ENCODE measurements around the gene LIMS2.

Gene LIMS2

GRCh38 chr2:127675331-127676261 lies at the start of gene LIMS2:
Gene LIMS2 (minus strand): TSS chr2:127675530. CDS start chr2:127675024, 506 bp downstream.
- peak; percentile 13 for ATAC-seq
- Mint-ChIP-seq H3K36me3 (no peaks in the 10 kb centered on the region), H3K9me3 (no peaks in the 10 kb centered on the region), H3K4me3 (peak within 1 kb of the TSS; percentile 78), H3K4me1 (peaks cover 17% of the 10 kb centered on the region), H3K27me3 (peaks cover 63% of the 10 kb centered on the region), H3K27ac (peak within 1 kb of the TSS; percentile 42)

- no peak for ATAC-seq
- Mint-ChIP-seq H3K27ac (no peak overlapping the region), H3K36me3 (peaks cover 67% of the 10 kb centered on the region)
Measured at GRCh38 chr2:127722807-127723206, 47.5 kb upstream of the LIMS2 start.

GRCh38 chr2:127721978-127722355 lies 46.6 kb upstream of the LIMS2 start:
- H3K27ac Mint-ChIP-seq = no peak overlapping the region
- no peaks in the 10 kb centered on the region for H3K9me3 Mint-ChIP-seq
- no peak for ATAC-seq
- H3K36me3 Mint-ChIP-seq = peaks cover 66% of the 10 kb centered on the region
- H3K4me1 Mint-ChIP-seq = no peaks in the 10 kb centered on the region
- H3K27me3 Mint-ChIP-seq = no peaks in the 10 kb centered on the region
- H3K4me3 Mint-ChIP-seq = no peak overlapping the region

More at GRCh38 chr2:127722807-127723206, 47.5 kb upstream of the LIMS2 start:
- Mint-ChIP-seq H3K27me3 (no peaks in the 10 kb centered on the region), H3K4me3 (no peak overlapping the region), H3K9me3 (no peaks in the 10 kb centered on the region), H3K4me1 (no peaks in the 10 kb centered on the region)

- H3K9me3 Mint-ChIP-seq = no peaks in the 10 kb centered on the region
- no peak for ATAC-seq
- no peak overlapping the region for H3K27ac Mint-ChIP-seq
- H3K4me1 Mint-ChIP-seq = no peaks in the 10 kb centered on the region
- no peaks in the 10 kb centered on the region for H3K27me3 Mint-ChIP-seq
- peaks cover 64% of the 10 kb centered on the region for H3K36me3 Mint-ChIP-seq
- H3K4me3 Mint-ChIP-seq = no peak overlapping the region
Measured at GRCh38 chr2:127721311-127721977, 46.1 kb upstream of the LIMS2 start.

GRCh38 chr2:127719301-127720218 lies 44.2 kb upstream of the LIMS2 start:
- no peak for ATAC-seq
- Mint-ChIP-seq H3K27me3 (no peaks in the 10 kb centered on the region), H3K27ac (no peak overlapping the region), H3K4me1 (no peaks in the 10 kb centered on the region), H3K9me3 (no peaks in the 10 kb centered on the region), H3K4me3 (no peak overlapping the region), H3K36me3 (peaks cover 63% of the 10 kb centered on the region)

- Mint-ChIP-seq H3K9me3 (no peaks in the 10 kb centered on the region), H3K27me3 (no peaks in the 10 kb centered on the region), H3K27ac (no peak overlapping the region), H3K4me3 (no peak overlapping the region), H3K36me3 (peaks cover 57% of the 10 kb centered on the region), H3K4me1 (no peaks in the 10 kb centered on the region)
- no peak for ATAC-seq
Measured at GRCh38 chr2:127718271-127718670, 42.9 kb upstream of the LIMS2 start.

- H3K4me1 Mint-ChIP-seq = no peaks in the 10 kb centered on the region
- H3K4me3 Mint-ChIP-seq = no peak overlapping the region
- H3K36me3 Mint-ChIP-seq = peaks cover 37% of the 10 kb centered on the region
- H3K27me3 Mint-ChIP-seq = no peaks in the 10 kb centered on the region
- no peak for ATAC-seq
- no peaks in the 10 kb centered on the region for H3K9me3 Mint-ChIP-seq
- H3K27ac Mint-ChIP-seq = no peak overlapping the region
Measured at GRCh38 chr2:127715778-127716449, 40.6 kb upstream of the LIMS2 start.

GRCh38 chr2:127713562-127713961 lies 38.2 kb upstream of the LIMS2 start:
- no peak overlapping the region for H3K27ac Mint-ChIP-seq
- H3K36me3 Mint-ChIP-seq = peaks cover 41% of the 10 kb centered on the region
- no peak overlapping the region for H3K4me3 Mint-ChIP-seq
- H3K9me3 Mint-ChIP-seq = no peaks in the 10 kb centered on the region
- no peaks in the 10 kb centered on the region for H3K4me1 Mint-ChIP-seq
- ATAC-seq = no peak
- no peaks in the 10 kb centered on the region for H3K27me3 Mint-ChIP-seq

GRCh38 chr2:127712999-127713398 lies 37.7 kb upstream of the LIMS2 start:
- H3K27ac Mint-ChIP-seq = no peak overlapping the region
- no peaks in the 10 kb centered on the region for H3K27me3 Mint-ChIP-seq
- H3K4me1 Mint-ChIP-seq = no peaks in the 10 kb centered on the region
- no peak overlapping the region for H3K4me3 Mint-ChIP-seq
- no peaks in the 10 kb centered on the region for H3K9me3 Mint-ChIP-seq
- ATAC-seq = no peak
- peaks cover 42% of the 10 kb centered on the region for H3K36me3 Mint-ChIP-seq

GRCh38 chr2:127709336-127709735 lies 34.0 kb upstream of the LIMS2 start:
- H3K36me3 Mint-ChIP-seq = peaks cover 53% of the 10 kb centered on the region
- no peak overlapping the region for H3K4me3 Mint-ChIP-seq
- H3K27ac Mint-ChIP-seq = no peak overlapping the region
- peaks cover 12% of the 10 kb centered on the region for H3K4me1 Mint-ChIP-seq
- ATAC-seq = no peak
- no peaks in the 10 kb centered on the region for H3K27me3 Mint-ChIP-seq
- no peaks in the 10 kb centered on the region for H3K9me3 Mint-ChIP-seq

- ATAC-seq = peak; percentile 16
- Mint-ChIP-seq H3K27ac (no peak overlapping the region), H3K9me3 (no peaks in the 10 kb centered on the region), H3K4me1 (peaks cover 15% of the 10 kb centered on the region), H3K27me3 (no peaks in the 10 kb centered on the region), H3K36me3 (peaks cover 53% of the 10 kb centered on the region), H3K4me3 (no peak overlapping the region)
Measured at GRCh38 chr2:127707890-127708648, 32.7 kb upstream of the LIMS2 start.

GRCh38 chr2:127706215-127706990 lies 31.1 kb upstream of the LIMS2 start:
- Mint-ChIP-seq H3K9me3 (no peaks in the 10 kb centered on the region), H3K4me1 (peaks cover 24% of the 10 kb centered on the region), H3K36me3 (peaks cover 53% of the 10 kb centered on the region), H3K4me3 (no peak overlapping the region), H3K27ac (no peak overlapping the region), H3K27me3 (no peaks in the 10 kb centered on the region)
- ATAC-seq = no peak

- no peak overlapping the region for H3K27ac Mint-ChIP-seq
- no peaks in the 10 kb centered on the region for H3K9me3 Mint-ChIP-seq
- no peak for ATAC-seq
- H3K4me1 Mint-ChIP-seq = peaks cover 30% of the 10 kb centered on the region
- no peak overlapping the region for H3K4me3 Mint-ChIP-seq
- H3K36me3 Mint-ChIP-seq = peaks cover 48% of the 10 kb centered on the region
- no peaks in the 10 kb centered on the region for H3K27me3 Mint-ChIP-seq
Measured at GRCh38 chr2:127705391-127706065, 30.2 kb upstream of the LIMS2 start.

All from stimulated activated memory B cell treated with anti-CD40 and anti-IgM and Interleukin-4, amounts not matched to agents 10 μg/mL and 1 μg/mL and 100 μg/mL, for 72 hours (primary cell).